ENCODE data around the gene PRSS21. TPM values are rescaled to one million over a fixed set of nuclear protein-coding genes. Genes with fewer than 3 reads are reported as not detected.
A peak's percentile ranks its signal among the peaks of the same experiment; 100 is the strongest.

PRSS21 gene
- polyA plus RNA-seq, 1 donor = 0.49 TPM

- H3K27ac ChIP-seq (ENCODE audit: low read length) = no peak overlapping the region
- no CpG with 5 or more reads among the region's 3 CpGs for WGBS (ENCODE audit: insufficient coverage, low lambda C conversion rate)
- H3K27me3 ChIP-seq (ENCODE audit: control insufficient read depth, insufficient read depth, low read length) = no peaks in the 10 kb centered on the region
- no peaks in the 10 kb centered on the region for H3K36me3 ChIP-seq (ENCODE audit: control insufficient read depth, insufficient read depth, low read length)
- peaks cover 10% of the 10 kb centered on the region for H3K9me3 ChIP-seq (ENCODE audit: control insufficient read depth, low read depth, low read length)
- no peak overlapping the region for H3K4me3 ChIP-seq (ENCODE audit: low read length)
- no peak for DNase-seq
- H3K4me1 ChIP-seq (ENCODE audit: control insufficient read depth, insufficient read depth, low read length) = peaks cover 6% of the 10 kb centered on the region
Observed at GRCh38 chr16:2834968-2835367, 17.9 kb downstream of the PRSS21 start.

- Histone ChIP-seq H3K36me3 (ENCODE audit: control insufficient read depth, insufficient read depth, low read length) (no peaks in the 10 kb centered on the region), H3K4me3 (ENCODE audit: low read length) (no peak overlapping the region), H3K27me3 (ENCODE audit: control insufficient read depth, insufficient read depth, low read length) (no peaks in the 10 kb centered on the region), H3K4me1 (ENCODE audit: control insufficient read depth, insufficient read depth, low read length) (no peaks in the 10 kb centered on the region), H3K9me3 (ENCODE audit: control insufficient read depth, low read depth, low read length) (peaks cover 6% of the 10 kb centered on the region), H3K27ac (ENCODE audit: low read length) (no peak overlapping the region)
- WGBS (ENCODE audit: insufficient coverage, low lambda C conversion rate) = 77% methylated on average over 2 of the region's 22 CpGs
- DNase-seq = no peak
Observed at GRCh38 chr16:2835638-2836493, 18.8 kb downstream of the PRSS21 start.

- DNase-seq = no peak
- WGBS (ENCODE audit: insufficient coverage, low lambda C conversion rate) = no CpG with 5 or more reads among the region's 13 CpGs
- Histone ChIP-seq H3K4me1 (ENCODE audit: control insufficient read depth, insufficient read depth, low read length) (no peaks in the 10 kb centered on the region), H3K9me3 (ENCODE audit: control insufficient read depth, low read depth, low read length) (peaks cover 3% of the 10 kb centered on the region), H3K4me3 (ENCODE audit: low read length) (no peak overlapping the region), H3K27ac (ENCODE audit: low read length) (no peak overlapping the region), H3K27me3 (ENCODE audit: control insufficient read depth, insufficient read depth, low read length) (no peaks in the 10 kb centered on the region), H3K36me3 (ENCODE audit: control insufficient read depth, insufficient read depth, low read length) (no peaks in the 10 kb centered on the region)
Observed at GRCh38 chr16:2836646-2837508, 19.8 kb downstream of the PRSS21 start.

GRCh38 chr16:2838928-2839327 lies 21.9 kb downstream of the PRSS21 start:
- Histone ChIP-seq H3K27ac (ENCODE audit: low read length) (no peak overlapping the region), H3K4me1 (ENCODE audit: control insufficient read depth, insufficient read depth, low read length) (no peaks in the 10 kb centered on the region), H3K9me3 (ENCODE audit: control insufficient read depth, low read depth, low read length) (peaks cover 7% of the 10 kb centered on the region), H3K27me3 (ENCODE audit: control insufficient read depth, insufficient read depth, low read length) (peaks cover 2% of the 10 kb centered on the region), H3K36me3 (ENCODE audit: control insufficient read depth, insufficient read depth, low read length) (no peaks in the 10 kb centered on the region), H3K4me3 (ENCODE audit: low read length) (no peak overlapping the region)
- DNase-seq = peak; percentile 50 to 53
- WGBS (ENCODE audit: insufficient coverage, low lambda C conversion rate) = no CpG with 5 or more reads among the region's 12 CpGs

GRCh38 chr16:2839650-2840450 lies 22.8 kb downstream of the PRSS21 start:
- H3K36me3 ChIP-seq (ENCODE audit: control insufficient read depth, insufficient read depth, low read length) = no peaks in the 10 kb centered on the region
- no peak overlapping the region for H3K4me3 ChIP-seq (ENCODE audit: low read length)
- peaks cover 7% of the 10 kb centered on the region for H3K9me3 ChIP-seq (ENCODE audit: control insufficient read depth, low read depth, low read length)
- peaks cover 2% of the 10 kb centered on the region for H3K27me3 ChIP-seq (ENCODE audit: control insufficient read depth, insufficient read depth, low read length)
- DNase-seq = no peak
- no CpG with 5 or more reads among the region's 15 CpGs for WGBS (ENCODE audit: insufficient coverage, low lambda C conversion rate)
- H3K4me1 ChIP-seq (ENCODE audit: control insufficient read depth, insufficient read depth, low read length) = no peaks in the 10 kb centered on the region
- H3K27ac ChIP-seq (ENCODE audit: low read length) = no peak overlapping the region

GRCh38 chr16:2840914-2841313 lies 23.9 kb downstream of the PRSS21 start:
- Histone ChIP-seq H3K27me3 (ENCODE audit: control insufficient read depth, insufficient read depth, low read length) (peaks cover 2% of the 10 kb centered on the region), H3K4me1 (ENCODE audit: control insufficient read depth, insufficient read depth, low read length) (no peaks in the 10 kb centered on the region), H3K4me3 (ENCODE audit: low read length) (no peak overlapping the region), H3K27ac (ENCODE audit: low read length) (no peak overlapping the region), H3K9me3 (ENCODE audit: control insufficient read depth, low read depth, low read length) (peaks cover 7% of the 10 kb centered on the region), H3K36me3 (ENCODE audit: control insufficient read depth, insufficient read depth, low read length) (no peaks in the 10 kb centered on the region)
- DNase-seq = no peak
- WGBS (ENCODE audit: insufficient coverage, low lambda C conversion rate) = no CpG with 5 or more reads among the region's 12 CpGs

- Histone ChIP-seq H3K27ac (ENCODE audit: low read length) (no peak overlapping the region), H3K9me3 (ENCODE audit: control insufficient read depth, low read depth, low read length) (peaks cover 7% of the 10 kb centered on the region), H3K36me3 (ENCODE audit: control insufficient read depth, insufficient read depth, low read length) (no peaks in the 10 kb centered on the region), H3K4me1 (ENCODE audit: control insufficient read depth, insufficient read depth, low read length) (no peaks in the 10 kb centered on the region), H3K4me3 (ENCODE audit: low read length) (no peak overlapping the region), H3K27me3 (ENCODE audit: control insufficient read depth, insufficient read depth, low read length) (peaks cover 2% of the 10 kb centered on the region)
- WGBS (ENCODE audit: insufficient coverage, low lambda C conversion rate) = no CpG with 5 or more reads among the region's 18 CpGs
- no peak for DNase-seq
Observed at GRCh38 chr16:2841606-2842339, 24.7 kb downstream of the PRSS21 start.

GRCh38 chr16:2842340-2843000 lies 25.4 kb downstream of the PRSS21 start:
- Histone ChIP-seq H3K36me3 (ENCODE audit: control insufficient read depth, insufficient read depth, low read length) (no peaks in the 10 kb centered on the region), H3K4me3 (ENCODE audit: low read length) (no peak overlapping the region), H3K27me3 (ENCODE audit: control insufficient read depth, insufficient read depth, low read length) (peaks cover 2% of the 10 kb centered on the region), H3K4me1 (ENCODE audit: control insufficient read depth, insufficient read depth, low read length) (peaks cover 4% of the 10 kb centered on the region), H3K27ac (ENCODE audit: low read length) (no peak overlapping the region), H3K9me3 (ENCODE audit: control insufficient read depth, low read depth, low read length) (peaks cover 7% of the 10 kb centered on the region)
- no CpG with 5 or more reads among the region's 40 CpGs for WGBS (ENCODE audit: insufficient coverage, low lambda C conversion rate)
- DNase-seq = peak in 1 of 2 donors; percentile 31

- Histone ChIP-seq H3K36me3 (ENCODE audit: control insufficient read depth, insufficient read depth, low read length) (no peaks in the 10 kb centered on the region), H3K4me1 (ENCODE audit: control insufficient read depth, insufficient read depth, low read length) (peaks cover 4% of the 10 kb centered on the region), H3K9me3 (ENCODE audit: control insufficient read depth, low read depth, low read length) (peaks cover 7% of the 10 kb centered on the region), H3K27ac (ENCODE audit: low read length) (no peak overlapping the region), H3K4me3 (ENCODE audit: low read length) (no peak overlapping the region), H3K27me3 (ENCODE audit: control insufficient read depth, insufficient read depth, low read length) (peaks cover 2% of the 10 kb centered on the region)
- whole genome bisulfite sequencing (ENCODE audit: insufficient coverage, low lambda C conversion rate) = 80% methylated on average over 1 of the region's 8 CpGs
- no peak for DNase-seq
Observed at GRCh38 chr16:2843526-2843925, 26.5 kb downstream of the PRSS21 start.
